NB4 (cell line): ENCODE results near the gene FMNL3.

Experiments
- CTCF ChIP-seq: IDR thresholded peaks from one replicate; pipeline ENCODE4 v1.5.1; 2012; ENCODE audit warnings: low read depth, low read length
- MYC ChIP-seq: IDR thresholded peaks from 2 replicates; pipeline ENCODE4 v1.6.1; 2011; ENCODE audit warnings: low read depth, low read length
- POLR2A ChIP-seq: IDR thresholded peaks from 2 replicates; pipeline ENCODE4 v1.6.1; 2011; ENCODE audit warnings: mild to moderate bottlenecking; ENCODE audit not compliant: insufficient read length; ENCODE audit errors: extremely low read depth

GRCh38 chr12:49612210-49612609 is 95.0 kb downstream of the FMNL3 start:
- TF ChIP-seq MYC (no peak), POLR2A (no peak), CTCF (no peak)
